ENCODE measurements around the gene CMTM2. TPM values are rescaled to one million over a fixed set of nuclear protein-coding genes. Genes with fewer than 3 reads are reported as not detected.

CMTM2 gene
- polyA plus RNA-seq, 1 donor: 0.25 TPM

GRCh38 chr16:66598111-66598510, 18.8 kb downstream of the CMTM2 start:
- Histone ChIP-seq H3K27ac (ENCODE audit: low read length) (no peak overlapping the region), H3K4me1 (ENCODE audit: control insufficient read depth, insufficient read depth, low read length) (no peaks in the 10 kb centered on the region), H3K4me3 (ENCODE audit: low read length) (no peak overlapping the region), H3K9me3 (ENCODE audit: control insufficient read depth, low read depth, low read length) (peaks cover 4% of the 10 kb centered on the region), H3K36me3 (ENCODE audit: control insufficient read depth, insufficient read depth, low read length) (no peaks in the 10 kb centered on the region), H3K27me3 (ENCODE audit: control insufficient read depth, insufficient read depth, low read length) (no peaks in the 10 kb centered on the region)
- no peak for DNase-seq
- WGBS (ENCODE audit: insufficient coverage, low lambda C conversion rate): 100% methylated on average over 2 of the region's 3 CpGs

GRCh38 chr16:66599726-66600125, 20.5 kb downstream of the CMTM2 start:
- no CpG with 5 or more reads among the region's 4 CpGs for WGBS (ENCODE audit: insufficient coverage, low lambda C conversion rate)
- no peaks in the 10 kb centered on the region for H3K4me1 ChIP-seq (ENCODE audit: control insufficient read depth, insufficient read depth, low read length)
- no peak overlapping the region for H3K27ac ChIP-seq (ENCODE audit: low read length)
- no peak for DNase-seq
- H3K36me3 ChIP-seq (ENCODE audit: control insufficient read depth, insufficient read depth, low read length): no peaks in the 10 kb centered on the region
- peaks cover 4% of the 10 kb centered on the region for H3K9me3 ChIP-seq (ENCODE audit: control insufficient read depth, low read depth, low read length)
- peaks cover 5% of the 10 kb centered on the region for H3K27me3 ChIP-seq (ENCODE audit: control insufficient read depth, insufficient read depth, low read length)
- H3K4me3 ChIP-seq (ENCODE audit: low read length): no peak overlapping the region

- peaks cover 4% of the 10 kb centered on the region for H3K9me3 ChIP-seq (ENCODE audit: control insufficient read depth, low read depth, low read length)
- no peaks in the 10 kb centered on the region for H3K4me1 ChIP-seq (ENCODE audit: control insufficient read depth, insufficient read depth, low read length)
- no peak overlapping the region for H3K27ac ChIP-seq (ENCODE audit: low read length)
- H3K36me3 ChIP-seq (ENCODE audit: control insufficient read depth, insufficient read depth, low read length): no peaks in the 10 kb centered on the region
- peaks cover 7% of the 10 kb centered on the region for H3K27me3 ChIP-seq (ENCODE audit: control insufficient read depth, insufficient read depth, low read length)
- WGBS (ENCODE audit: insufficient coverage, low lambda C conversion rate): no CpG with 5 or more reads among the region's 1 CpG
- no peak overlapping the region for H3K4me3 ChIP-seq (ENCODE audit: low read length)
- no peak for DNase-seq
Measured at GRCh38 chr16:66600477-66600876, 21.2 kb downstream of the CMTM2 start.

GRCh38 chr16:66601471-66601870, 22.2 kb downstream of the CMTM2 start:
- no peak for DNase-seq
- Histone ChIP-seq H3K4me1 (ENCODE audit: control insufficient read depth, insufficient read depth, low read length) (peaks cover 3% of the 10 kb centered on the region), H3K27ac (ENCODE audit: low read length) (no peak overlapping the region), H3K36me3 (ENCODE audit: control insufficient read depth, insufficient read depth, low read length) (no peaks in the 10 kb centered on the region), H3K27me3 (ENCODE audit: control insufficient read depth, insufficient read depth, low read length) (peaks cover 11% of the 10 kb centered on the region), H3K9me3 (ENCODE audit: control insufficient read depth, low read depth, low read length) (peaks cover 4% of the 10 kb centered on the region), H3K4me3 (ENCODE audit: low read length) (no peak overlapping the region)
- no CpG with 5 or more reads among the region's 5 CpGs for WGBS (ENCODE audit: insufficient coverage, low lambda C conversion rate)

- peaks cover 5% of the 10 kb centered on the region for H3K4me1 ChIP-seq (ENCODE audit: control insufficient read depth, insufficient read depth, low read length)
- WGBS (ENCODE audit: insufficient coverage, low lambda C conversion rate): no CpG with 5 or more reads among the region's 32 CpGs
- peaks cover 4% of the 10 kb centered on the region for H3K36me3 ChIP-seq (ENCODE audit: control insufficient read depth, insufficient read depth, low read length)
- H3K27me3 ChIP-seq (ENCODE audit: control insufficient read depth, insufficient read depth, low read length): peaks cover 11% of the 10 kb centered on the region
- H3K27ac ChIP-seq (ENCODE audit: low read length): peak overlapping the region; percentile 75
- DNase-seq: peak; percentile 74 to 81
- H3K4me3 ChIP-seq (ENCODE audit: low read length): peak overlapping the region; percentile 67
- H3K9me3 ChIP-seq (ENCODE audit: control insufficient read depth, low read depth, low read length): peaks cover 4% of the 10 kb centered on the region
Measured at GRCh38 chr16:66603537-66604375, 24.5 kb downstream of the CMTM2 start.

- Histone ChIP-seq H3K27me3 (ENCODE audit: control insufficient read depth, insufficient read depth, low read length) (peaks cover 11% of the 10 kb centered on the region), H3K27ac (ENCODE audit: low read length) (peak within 1 kb of the TSS; percentile 75), H3K4me1 (ENCODE audit: control insufficient read depth, insufficient read depth, low read length) (peaks cover 6% of the 10 kb centered on the region), H3K36me3 (ENCODE audit: control insufficient read depth, insufficient read depth, low read length) (peaks cover 8% of the 10 kb centered on the region), H3K4me3 (ENCODE audit: low read length) (peak within 1 kb of the TSS; percentile 67), H3K9me3 (ENCODE audit: control insufficient read depth, low read depth, low read length) (peaks cover 4% of the 10 kb centered on the region)
- peak; percentile 29 to 60 for DNase-seq
- no CpG with 5 or more reads among the region's 96 CpGs for WGBS (ENCODE audit: insufficient coverage, low lambda C conversion rate)
Measured at GRCh38 chr16:66604376-66605176, 25.3 kb downstream of the CMTM2 start, which contains the start of gene CMTM3. TSS of gene CMTM3 (plus strand) at chr16:66604704. CDS start at chr16:66604806, 102 bp downstream.

- Histone ChIP-seq H3K9me3 (ENCODE audit: control insufficient read depth, low read depth, low read length) (peaks cover 4% of the 10 kb centered on the region), H3K27ac (ENCODE audit: low read length) (peak overlapping the region; percentile 17), H3K27me3 (ENCODE audit: control insufficient read depth, insufficient read depth, low read length) (peaks cover 11% of the 10 kb centered on the region), H3K36me3 (ENCODE audit: control insufficient read depth, insufficient read depth, low read length) (peaks cover 15% of the 10 kb centered on the region), H3K4me1 (ENCODE audit: control insufficient read depth, insufficient read depth, low read length) (peaks cover 6% of the 10 kb centered on the region), H3K4me3 (ENCODE audit: low read length) (peak overlapping the region; percentile 46)
- DNase-seq: peak in 1 of 2 donors; percentile 50
- no CpG with 5 or more reads among the region's 61 CpGs for WGBS (ENCODE audit: insufficient coverage, low lambda C conversion rate)
Measured at GRCh38 chr16:66605177-66605978, 26.1 kb downstream of the CMTM2 start.

- peaks cover 21% of the 10 kb centered on the region for H3K36me3 ChIP-seq (ENCODE audit: control insufficient read depth, insufficient read depth, low read length)
- H3K9me3 ChIP-seq (ENCODE audit: control insufficient read depth, low read depth, low read length): peaks cover 4% of the 10 kb centered on the region
- no peak for DNase-seq
- H3K27me3 ChIP-seq (ENCODE audit: control insufficient read depth, insufficient read depth, low read length): peaks cover 11% of the 10 kb centered on the region
- H3K4me3 ChIP-seq (ENCODE audit: low read length): peak overlapping the region; percentile 46
- H3K27ac ChIP-seq (ENCODE audit: low read length): peak overlapping the region; percentile 17
- no CpG with 5 or more reads among the region's 10 CpGs for WGBS (ENCODE audit: insufficient coverage, low lambda C conversion rate)
- H3K4me1 ChIP-seq (ENCODE audit: control insufficient read depth, insufficient read depth, low read length): peaks cover 6% of the 10 kb centered on the region
Measured at GRCh38 chr16:66605979-66606751, 26.9 kb downstream of the CMTM2 start.

GRCh38 chr16:66608241-66609138, 29.2 kb downstream of the CMTM2 start:
- no peak overlapping the region for H3K27ac ChIP-seq (ENCODE audit: low read length)
- H3K4me1 ChIP-seq (ENCODE audit: control insufficient read depth, insufficient read depth, low read length): peaks cover 6% of the 10 kb centered on the region
- no peaks in the 10 kb centered on the region for H3K9me3 ChIP-seq (ENCODE audit: control insufficient read depth, low read depth, low read length)
- WGBS (ENCODE audit: insufficient coverage, low lambda C conversion rate): no CpG with 5 or more reads among the region's 17 CpGs
- H3K36me3 ChIP-seq (ENCODE audit: control insufficient read depth, insufficient read depth, low read length): peaks cover 43% of the 10 kb centered on the region
- H3K4me3 ChIP-seq (ENCODE audit: low read length): no peak overlapping the region
- peak; percentile 80 to 84 for DNase-seq
- H3K27me3 ChIP-seq (ENCODE audit: control insufficient read depth, insufficient read depth, low read length): peaks cover 11% of the 10 kb centered on the region
